ENCODE measurements around the gene CD247.

Gene CD247

DNA sequence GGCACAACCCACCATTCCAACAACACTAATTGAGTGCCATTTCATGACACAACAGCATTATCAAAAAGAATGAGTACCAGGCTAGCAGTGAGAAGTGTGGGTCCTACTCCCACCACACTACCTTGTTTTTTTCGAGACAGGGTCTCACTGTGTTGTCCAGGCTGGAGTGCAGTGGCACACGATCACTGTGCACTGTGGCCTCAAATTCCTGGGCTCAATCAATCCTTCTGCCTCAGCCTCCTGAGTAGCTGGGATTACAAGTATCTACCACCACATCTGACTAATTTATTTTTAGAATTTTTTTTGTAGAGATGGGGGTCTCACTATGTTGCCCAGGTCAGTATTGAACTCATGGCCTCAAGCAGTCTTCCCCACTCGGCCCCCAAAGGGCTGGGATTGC, 30.7 kb downstream of the CD247 start:
- DNase-seq, result no peak

DNA sequence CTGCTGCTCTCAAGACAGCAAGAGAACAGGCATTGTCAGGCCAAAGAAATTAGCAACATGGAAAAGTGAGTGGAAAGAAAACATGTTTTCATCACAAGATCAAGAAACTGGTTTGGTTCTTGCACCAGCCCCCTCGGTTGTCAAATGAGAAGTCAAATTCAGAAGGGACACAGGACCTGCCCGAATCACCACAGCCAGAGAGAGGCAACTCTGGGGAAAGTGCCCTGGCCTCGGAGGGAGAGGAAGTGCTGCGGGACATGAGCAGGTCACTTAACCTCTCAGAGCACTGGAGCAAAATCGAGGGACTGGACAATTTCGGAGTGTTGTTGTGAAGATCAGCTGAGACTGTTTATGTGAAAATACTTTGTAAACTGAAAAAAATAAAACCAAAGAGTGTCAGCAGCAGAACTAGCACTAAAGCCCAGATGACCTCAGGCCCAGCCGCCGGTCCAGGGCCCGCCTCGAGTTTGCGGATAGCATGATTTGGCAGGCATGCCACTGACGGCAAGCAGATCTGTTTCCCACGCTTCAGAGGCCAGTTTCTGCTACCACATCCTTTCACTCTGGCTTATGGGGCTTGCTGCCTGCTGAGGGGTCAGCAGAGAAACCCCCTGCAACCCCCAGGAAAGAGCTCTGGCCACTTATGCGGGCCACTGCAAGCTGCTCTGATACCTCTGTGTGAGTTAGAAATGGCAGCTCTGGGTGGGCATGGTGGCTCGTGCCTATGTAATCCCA, 32.1 kb downstream of the CD247 start:
- no peak for DNase-seq

DNA sequence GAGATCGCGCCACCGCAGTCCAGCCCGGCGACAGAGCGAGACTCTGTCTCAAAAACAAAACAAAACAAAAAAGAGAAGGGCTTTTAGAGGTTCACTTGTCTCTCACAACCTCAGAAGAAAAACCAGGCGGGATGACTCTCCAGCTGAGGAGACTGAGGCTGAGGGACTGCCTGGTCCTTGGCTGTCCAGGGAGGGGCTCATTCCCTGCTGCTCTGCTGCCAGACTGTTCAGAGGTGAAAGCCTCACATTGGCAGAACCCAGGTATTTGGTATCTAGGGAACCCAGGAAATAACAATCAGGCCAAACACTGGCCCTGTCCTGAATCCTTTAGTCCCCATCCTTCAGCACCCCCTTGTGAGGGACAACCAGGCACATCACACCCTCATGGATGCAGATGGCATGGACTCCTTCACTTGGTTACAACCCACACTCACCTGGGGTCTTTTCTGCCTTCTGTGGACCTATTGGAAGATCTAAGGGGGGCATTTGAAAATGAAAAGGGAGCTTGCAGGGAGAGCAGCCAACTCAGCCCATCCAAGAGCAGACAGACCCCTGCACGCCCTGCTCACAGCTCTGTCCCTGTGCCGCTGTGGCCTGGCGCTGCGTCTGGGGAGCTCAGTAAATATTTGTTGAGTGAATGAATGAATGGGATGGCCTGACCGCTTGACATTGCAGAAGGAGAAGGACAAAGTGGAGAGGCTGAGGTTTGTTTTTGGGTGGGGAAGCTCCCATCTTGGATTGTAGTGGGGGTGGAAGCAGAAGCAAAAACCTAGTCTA, 33.4 kb downstream of the CD247 start:
- DNase-seq, result no peak

DNA sequence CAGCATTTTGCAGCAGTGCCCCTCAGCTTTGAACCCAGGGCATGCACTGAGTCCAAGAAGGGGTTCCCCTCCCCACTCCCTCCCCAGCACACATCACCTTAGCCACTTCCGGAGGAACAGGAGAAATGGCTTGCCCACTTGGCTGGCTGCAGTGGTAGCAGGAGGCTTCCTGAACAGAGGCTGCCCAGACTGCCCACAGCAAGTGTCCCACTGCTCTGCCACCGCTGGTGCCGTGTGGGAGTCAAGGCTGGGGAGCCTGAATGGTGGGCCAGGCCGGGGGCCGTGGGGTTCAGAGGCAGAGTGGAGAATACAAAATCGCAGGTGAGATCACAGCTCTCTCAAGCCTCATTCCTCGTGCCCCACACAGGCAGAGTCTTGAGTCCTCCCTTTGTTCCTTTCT, 34.5 kb downstream of the CD247 start:
- DNase-seq, result no peak

DNA sequence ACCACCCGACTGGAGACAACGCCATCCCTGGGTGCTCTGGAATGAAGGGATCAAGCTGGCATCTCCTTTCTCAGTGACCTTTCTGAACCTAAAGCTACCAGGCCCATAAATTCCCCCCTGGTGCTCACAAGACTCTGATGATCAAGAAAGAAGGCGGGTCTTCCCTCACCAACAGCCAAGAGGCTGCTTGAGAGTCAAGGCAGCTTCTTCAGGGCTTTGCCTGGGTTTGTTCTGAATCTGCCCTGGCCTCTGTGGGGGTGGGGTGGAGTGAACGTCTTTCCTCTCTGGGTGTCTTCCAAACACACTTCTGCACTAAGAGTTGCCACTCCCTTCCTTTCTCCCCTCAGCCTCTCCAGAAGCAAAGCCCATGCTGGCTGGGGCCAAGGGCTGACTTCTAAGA, 36.1 kb downstream of the CD247 start:
- no peak for DNase-seq

DNA sequence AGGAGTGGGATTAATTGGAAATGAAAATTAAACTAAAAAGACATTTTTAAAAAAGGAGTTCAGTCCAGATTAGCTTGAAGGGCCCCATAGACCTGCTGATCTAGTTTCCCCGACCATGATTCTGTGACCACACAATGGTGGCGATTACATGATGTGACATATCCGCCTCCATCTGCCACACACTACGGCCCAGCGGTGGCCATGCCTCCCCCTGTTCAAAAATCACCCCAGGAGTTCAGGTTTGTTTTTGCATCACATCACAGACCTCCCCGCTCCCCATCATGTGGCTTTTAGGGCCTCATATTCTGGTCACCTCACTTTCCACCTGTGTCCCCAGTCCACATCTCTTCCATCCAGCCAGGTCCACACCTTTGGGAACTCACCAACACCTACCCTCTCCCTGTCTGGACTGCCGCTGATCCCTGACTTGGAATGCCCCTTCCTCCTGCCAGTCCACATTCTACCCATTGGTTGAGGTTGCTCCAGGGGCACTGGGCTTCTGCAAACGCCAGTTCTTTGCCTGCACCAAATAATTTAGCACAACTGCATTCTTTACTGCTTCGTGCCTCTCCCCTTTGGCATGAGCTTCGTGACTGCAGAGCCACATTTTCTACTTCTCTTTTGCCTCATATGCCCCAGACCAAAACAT, 38.9 kb downstream of the CD247 start:
- DNase-seq, result no peak

DNA sequence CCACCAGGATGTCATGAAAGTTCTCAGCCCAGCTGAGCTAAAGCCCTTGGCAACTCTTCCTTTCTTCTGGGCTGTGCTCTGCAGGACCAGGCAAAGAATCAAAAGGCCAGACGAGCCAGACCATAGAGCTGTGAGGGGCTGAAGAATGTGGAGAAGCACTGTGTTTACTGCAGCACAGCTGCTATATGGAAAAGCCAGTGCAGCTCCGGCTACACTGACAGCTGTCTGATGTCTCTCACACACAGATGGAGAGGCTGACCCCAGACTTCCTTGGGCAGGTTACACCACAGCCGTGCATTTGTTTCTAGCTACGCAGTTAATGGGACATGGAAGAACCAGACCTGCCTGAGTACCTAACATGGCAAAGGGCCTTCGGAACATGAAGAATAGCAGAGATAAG, 40.3 kb downstream of the CD247 start:
- no peak for DNase-seq

DNA sequence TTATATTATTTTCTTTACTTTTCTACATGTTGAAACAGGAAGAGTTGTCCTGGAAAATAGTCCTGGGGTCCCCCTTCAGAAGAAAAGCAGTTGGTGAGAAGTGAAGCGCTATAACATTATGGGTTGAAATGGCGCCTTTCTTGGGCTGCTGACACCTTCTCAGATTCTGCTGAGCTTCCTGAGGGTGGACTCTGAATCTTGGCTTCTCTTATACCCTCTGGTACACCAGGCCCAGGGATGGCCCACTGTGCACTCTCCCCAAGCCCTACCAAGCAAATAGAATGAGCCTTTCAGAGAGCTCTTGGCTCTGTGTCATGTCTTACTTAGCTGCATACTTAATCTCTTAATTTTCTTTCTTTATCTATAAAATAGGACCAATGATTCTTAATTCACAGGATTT, 42.3 kb downstream of the CD247 start:
- no peak for DNase-seq

DNA sequence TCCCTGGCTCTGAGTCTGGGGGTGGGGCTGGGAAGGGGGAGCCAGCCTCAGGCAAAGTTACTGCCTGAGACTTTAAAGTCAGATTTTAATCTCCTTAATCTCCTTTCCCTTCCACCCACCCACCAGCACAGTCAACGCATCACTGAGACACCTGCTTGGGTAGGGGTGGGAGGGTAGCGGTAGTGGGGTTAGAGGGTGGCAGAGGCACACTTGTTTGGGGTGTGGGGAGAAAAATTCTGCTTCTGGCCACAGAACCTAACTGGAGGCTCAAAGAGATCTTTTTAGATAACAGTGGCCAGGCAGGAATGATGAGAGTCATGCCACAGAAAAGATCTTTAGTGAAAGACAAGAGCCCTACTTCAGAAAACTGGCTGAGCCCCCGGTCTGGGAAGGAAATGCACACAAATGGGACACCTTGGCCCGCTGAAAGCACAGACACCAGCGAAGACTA, 44.1 kb downstream of the CD247 start:
- DNase-seq, result no peak

DNA sequence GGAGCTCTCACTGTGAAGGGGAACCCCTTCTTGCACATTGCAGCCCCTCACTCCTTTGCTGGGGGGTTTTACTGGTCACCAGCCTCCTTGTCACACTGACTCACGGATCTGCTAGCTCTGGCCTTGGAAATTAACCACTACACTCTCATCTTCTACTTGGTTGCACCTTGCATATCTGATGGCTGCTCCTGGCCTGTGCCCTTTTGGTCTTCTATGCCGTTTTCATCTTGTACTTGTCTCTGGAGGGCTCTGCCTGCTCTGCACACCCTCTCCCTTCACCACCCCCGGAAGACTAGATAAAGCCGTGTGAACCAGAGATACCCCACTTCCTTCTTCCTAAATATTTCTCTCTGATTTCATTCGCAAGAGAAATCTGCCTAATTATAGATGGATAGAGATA, 44.6 kb downstream of the CD247 start:
- DNase-seq, result no peak

DNA sequence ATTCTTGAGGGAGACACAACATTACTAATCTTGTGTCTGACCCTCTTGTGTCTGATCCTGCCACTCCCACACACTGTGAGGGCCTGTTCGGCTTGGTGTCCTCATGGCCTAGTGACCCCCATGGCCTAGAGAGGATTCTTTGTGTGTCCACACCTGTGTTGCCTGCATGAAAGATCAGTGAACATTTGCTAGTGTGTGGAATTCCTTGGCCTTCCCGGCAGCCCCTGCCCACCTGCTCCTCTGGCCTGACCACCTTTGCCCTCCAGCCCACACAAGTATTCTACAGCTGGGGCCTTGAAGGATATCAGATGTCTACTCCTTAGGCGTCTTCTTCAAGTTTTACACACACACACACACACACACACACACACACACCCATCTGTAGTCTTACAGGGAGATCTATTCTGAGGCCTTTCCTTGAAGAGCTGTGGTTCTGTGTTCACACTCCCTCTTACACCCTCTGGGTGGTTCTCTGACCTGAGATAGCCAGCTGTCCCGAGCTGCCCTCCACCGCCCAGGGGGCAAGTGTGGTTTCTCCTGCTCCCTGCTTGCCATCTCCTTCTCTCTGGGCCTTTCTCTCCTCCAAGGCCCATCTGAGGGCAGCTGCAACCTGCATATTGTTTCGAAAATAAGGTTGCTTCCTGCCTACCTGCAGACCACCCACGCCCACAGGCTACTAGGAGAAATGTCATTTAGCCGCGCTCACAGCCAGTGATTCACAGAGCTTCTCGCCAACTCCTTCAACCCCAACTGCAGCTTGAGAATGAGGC, 45.4 kb downstream of the CD247 start:
- DNase-seq, result no peak

DNA sequence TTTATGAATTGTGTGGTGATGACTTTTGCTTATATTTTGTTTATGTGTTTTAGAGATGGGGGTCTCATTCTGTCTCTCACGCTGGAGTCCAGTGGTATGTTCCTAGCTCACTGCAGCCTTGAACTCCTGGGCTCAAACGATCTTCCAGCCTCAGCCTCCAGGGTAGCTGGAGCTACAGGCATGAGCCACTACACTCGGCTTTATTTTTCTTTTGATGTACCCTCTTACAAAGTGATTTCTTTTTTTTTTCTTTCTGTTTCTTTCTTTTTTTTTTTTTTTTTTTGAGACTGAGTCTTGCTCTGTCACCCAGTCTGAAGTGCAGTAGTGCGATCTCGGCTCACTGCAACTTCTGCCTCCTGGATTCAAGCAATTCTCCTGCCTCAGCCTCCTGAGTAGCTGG, 46.8 kb downstream of the CD247 start:
- DNase-seq, result no peak

DNA sequence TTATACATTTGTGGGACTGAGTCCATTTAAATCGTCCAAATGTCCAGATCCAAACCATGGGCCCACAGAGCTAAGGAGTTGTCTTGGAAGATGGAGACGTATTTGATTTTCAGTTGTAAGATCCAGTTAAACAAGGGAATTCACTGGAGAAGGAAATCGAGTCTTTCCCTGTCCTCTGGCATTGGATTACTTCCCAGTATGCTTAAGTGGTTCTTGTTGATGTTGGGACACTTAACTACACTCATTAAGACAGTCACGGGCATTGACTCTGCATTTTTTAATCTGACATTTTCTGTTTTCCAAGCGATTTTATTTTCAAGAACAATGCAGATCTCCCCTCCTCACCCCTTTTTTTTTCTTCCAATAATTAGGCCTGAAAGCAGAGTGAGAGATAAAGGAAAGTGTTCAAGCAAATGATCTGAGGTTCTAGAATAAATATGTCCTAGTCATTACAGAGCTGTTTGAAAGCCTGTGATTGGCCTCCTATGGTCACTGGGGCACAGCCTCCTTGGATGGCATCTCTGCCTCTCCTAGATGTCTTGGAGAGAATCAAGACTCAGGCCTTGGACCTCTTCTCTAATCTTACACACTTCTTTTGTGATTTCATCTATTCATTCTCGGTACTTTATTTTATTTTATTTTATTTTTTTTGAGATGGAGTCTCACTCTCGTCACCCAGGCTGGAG, 48.9 kb downstream of the CD247 start:
- no peak for DNase-seq

DNA sequence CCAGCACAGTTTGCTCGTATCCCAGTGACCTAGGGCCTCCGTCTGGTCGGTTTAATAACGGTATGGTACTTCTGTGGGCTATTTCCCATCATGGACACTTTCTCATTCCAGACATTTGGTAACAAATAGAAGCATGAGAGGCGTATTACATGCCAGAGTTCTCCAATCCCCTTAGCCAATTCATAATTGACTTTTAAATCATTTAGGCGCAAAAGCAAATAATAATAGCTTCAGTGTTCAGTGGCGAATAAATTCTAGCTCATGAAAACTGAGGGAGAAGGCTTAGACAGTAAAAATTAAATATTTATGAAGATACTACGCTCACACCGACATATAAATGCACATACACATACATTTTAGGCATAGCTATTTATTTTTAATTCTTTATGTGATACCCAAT, 50.6 kb downstream of the CD247 start:
- no peak for DNase-seq

DNA sequence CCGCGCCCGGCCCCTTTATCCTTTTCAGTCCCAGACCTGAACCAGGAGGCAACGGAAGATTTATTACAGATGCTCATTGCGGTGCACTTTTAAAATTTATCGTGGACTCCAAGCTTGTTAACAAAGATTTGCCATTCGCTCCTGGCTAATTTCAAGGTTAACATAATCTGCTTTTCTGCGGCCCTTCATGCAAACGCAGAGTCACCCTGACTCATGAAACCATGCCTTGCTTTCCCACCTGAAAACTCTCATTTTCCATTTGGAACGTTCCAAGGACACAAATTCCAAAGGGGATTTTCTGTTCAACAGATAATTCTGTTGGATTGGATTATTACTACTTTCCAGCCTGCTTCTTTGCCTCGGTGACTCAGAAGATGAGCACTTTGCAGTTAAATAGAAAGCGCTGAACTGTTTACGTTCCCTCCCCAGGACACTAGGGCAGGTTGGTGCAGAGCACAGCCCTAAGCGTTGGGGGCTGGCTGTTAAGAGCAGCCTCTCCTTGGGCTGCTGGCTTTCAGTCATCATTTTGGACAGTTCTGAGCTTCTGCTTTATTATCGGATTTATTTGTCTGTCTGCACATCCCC, 51.1 kb downstream of the CD247 start:
- no peak for DNase-seq

DNA sequence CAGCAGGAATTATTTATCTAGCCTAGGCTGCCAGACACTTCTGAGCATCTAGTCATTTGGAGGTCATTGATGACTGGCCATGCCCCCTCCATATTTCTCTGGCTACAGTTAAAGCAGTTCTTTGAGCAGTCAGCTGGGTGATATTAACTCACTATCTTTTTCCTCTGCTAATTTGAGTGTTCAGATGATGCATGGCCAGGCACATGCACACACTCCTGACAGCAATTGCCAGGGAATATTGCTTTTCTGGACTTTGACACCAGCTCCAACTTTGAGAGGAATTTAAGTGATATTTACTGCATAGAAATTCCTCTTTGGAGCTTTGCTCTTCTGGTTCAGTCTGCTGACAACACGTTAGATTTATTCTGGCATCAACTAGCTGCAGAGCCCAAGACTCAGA, 52.6 kb downstream of the CD247 start:
- DNase-seq, result no peak

DNA sequence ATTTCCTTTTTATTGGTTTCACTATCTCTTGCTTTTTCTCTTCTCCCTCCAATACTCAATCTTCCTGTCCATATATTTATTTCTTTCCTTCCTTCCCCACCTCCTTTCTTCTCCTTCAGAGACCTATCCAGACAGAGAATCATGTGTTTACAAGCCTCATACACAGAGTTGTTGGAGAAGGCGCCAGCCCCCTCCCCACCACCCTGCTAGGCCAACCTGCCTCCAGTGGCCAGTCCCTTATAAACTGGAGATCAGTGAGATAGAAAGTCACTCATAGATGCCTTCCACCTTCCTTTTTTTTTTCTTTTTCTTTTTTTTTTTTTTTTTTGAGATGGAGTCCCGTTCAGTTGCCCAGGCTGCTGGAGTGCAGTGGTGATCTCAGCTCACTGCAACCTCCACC, 53.3 kb downstream of the CD247 start:
- no peak for DNase-seq

DNA sequence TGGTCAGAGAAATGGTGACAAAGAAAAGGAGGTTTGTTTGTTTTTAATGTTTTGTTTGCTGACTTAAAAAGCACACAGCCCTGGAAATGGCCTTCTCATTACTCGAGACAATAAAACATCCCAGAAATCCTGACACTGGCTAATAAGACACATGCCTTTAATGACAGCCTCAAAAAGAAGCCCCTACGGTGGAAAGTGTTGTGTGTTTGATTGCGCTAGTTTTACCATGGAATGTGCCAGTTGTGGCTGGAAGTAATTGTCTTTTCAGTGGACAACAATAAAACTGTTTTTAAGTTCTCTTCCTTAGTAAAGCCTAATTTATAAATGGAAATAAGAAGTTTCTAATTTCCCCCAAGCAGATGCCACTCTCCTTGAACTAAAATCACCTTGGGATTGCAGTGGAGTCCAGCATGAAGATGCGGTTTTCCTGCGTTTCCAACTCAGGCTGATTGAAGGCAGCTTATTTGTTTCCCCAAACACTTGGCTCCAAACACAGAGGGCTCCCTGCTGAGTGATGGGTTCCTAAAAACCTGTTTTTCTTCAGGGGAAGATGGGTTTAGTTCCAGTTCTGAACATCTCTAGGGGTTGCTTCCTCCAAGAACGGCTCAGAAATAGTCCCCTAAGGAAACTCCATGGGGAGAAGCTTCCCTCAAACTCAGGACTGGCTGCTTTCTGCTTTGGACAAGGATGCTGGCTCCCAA, 54.3 kb downstream of the CD247 start:
- DNase-seq, result no peak

DNA sequence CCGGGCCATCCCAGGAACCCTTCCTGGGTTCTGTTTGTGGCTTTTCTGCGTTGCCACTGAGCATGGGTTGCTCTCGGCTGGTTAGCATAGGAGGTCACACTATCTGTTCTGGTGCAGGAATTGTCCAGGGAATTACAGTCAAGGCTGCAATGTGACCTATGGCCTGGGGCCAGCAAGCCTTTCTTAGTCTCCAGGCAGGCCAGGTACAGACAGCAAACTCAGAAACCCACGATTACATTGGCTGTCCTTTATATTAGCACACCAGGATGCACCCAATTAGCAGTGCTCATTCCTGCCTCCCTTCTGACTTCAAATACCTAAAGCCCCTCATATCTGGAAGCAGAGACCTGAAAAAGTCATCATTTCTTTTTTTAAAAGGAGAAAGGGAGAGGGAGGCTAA, 55.2 kb downstream of the CD247 start:
- DNase-seq, result no peak

DNA sequence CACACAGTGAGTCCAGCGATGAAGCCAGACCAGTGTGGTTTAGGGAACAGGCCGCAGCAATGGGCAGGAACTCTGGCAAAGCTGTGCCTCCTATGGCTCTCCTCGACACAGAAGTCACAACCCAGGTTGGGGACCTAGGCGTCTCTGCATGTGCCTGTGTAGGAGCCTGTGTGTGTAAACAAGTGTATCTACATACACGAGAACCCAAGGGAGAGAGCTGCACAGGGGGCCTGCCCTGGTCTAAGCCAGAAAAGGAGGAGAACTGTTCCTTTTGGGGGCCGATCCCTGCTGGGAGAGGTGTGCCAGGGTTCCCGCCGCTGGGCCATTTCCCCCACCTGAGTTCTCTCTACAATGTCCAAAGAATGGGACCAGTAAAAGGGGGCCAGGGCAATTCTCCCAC, 56.0 kb downstream of the CD247 start:
- no peak for DNase-seq

DNA sequence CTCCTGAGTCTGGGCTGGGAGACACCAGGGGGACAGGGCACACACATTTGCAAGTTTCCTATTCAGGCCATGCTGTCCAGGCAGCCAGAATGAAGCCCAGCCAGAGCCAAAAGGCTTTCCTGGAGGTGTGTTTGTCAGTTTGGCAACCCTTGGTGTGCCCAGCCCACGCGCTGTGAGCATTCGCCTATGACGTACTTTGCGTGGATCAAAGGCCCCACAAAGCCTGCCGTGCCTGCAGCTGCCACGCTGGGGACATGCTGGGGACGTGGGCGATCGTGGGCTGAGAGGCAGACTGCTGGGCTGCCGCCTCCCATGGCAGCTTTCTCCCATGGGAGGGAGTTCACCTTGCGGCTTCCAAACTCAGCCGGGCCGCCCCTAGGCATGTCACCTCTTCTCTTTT, 57.5 kb downstream of the CD247 start:
- DNase-seq, result no peak

Data from 8988T (cell line).